Measurements from ENCODE around the gene KCTD16.

KCTD16 gene

GRCh38 chr5:144428326-144428725 lies 257.7 kb downstream of the KCTD16 start (continued):
- TF ChIP-seq ZNF792 (tag by site-specific recombination; IDR thresholded peaks at IDR 0.05) (no peak), ZNF341 (tag by site-specific recombination; IDR thresholded peaks at IDR 0.05; ENCODE audit: low read depth) (no peak), PRDM1 (tag by site-specific recombination; IDR thresholded peaks at IDR 0.05) (no peak), ZNF600 (tag by site-specific recombination; IDR thresholded peaks at IDR 0.05) (no peak), ZNF747 (tag by site-specific recombination; IDR thresholded peaks at IDR 0.05) (no peak), ZNF335 (tag by site-specific recombination; conservative IDR thresholded peaks at IDR 0.05) (no peak)

GRCh38 chr5:144429405-144429804 lies 258.7 kb downstream of the KCTD16 start:
- Histone ChIP-seq H3K4me3 (ENCODE audit: low read depth, low read length) (no peak overlapping the region), H3K9me3 (ENCODE audit: control insufficient read depth, insufficient read depth, low read depth, low read length) (no peaks in the 10 kb centered on the region), H3K36me3 (ENCODE audit: control insufficient read depth in 2 of 2, insufficient read depth in 1 of 2, low read length in 2 of 2) (no peaks in the 10 kb centered on the region), H3K27ac (ENCODE audit: extremely low read depth, low read depth, low read length) (no peak overlapping the region), H3K4me1 (ENCODE audit: control insufficient read depth, insufficient read depth, low read length) (no peaks in the 10 kb centered on the region)
- CTCF ChIA-PET = no interaction called here
- no peak for TF ChIP-seq INSM2 (tag by site-specific recombination; IDR thresholded peaks at IDR 0.05)
- no peak for TF ChIP-seq ZNF792 (tag by site-specific recombination; IDR thresholded peaks at IDR 0.05)
- TF ChIP-seq ZNF140 (tag by site-specific recombination; IDR thresholded peaks at IDR 0.05) = no peak
- no peak for TF ChIP-seq ZNF138 (tag by site-specific recombination; IDR thresholded peaks at IDR 0.05; ENCODE audit: borderline replicate concordance)
- TF ChIP-seq ATF2 (tag by site-specific recombination; IDR thresholded peaks at IDR 0.05; ENCODE audit: low read depth) = no peak
- no peak for TF ChIP-seq ZNF184 (tag by site-specific recombination; IDR thresholded peaks at IDR 0.05)
- no peak for TF ChIP-seq ELK4 (IDR thresholded peaks at IDR 0.05; ENCODE audit: borderline replicate concordance, low read depth, low read length)
- TF ChIP-seq ZNF621 (tag by site-specific recombination; IDR thresholded peaks at IDR 0.05) = no peak
- no peak for TF ChIP-seq ZNF510 (tag by site-specific recombination; IDR thresholded peaks at IDR 0.05; ENCODE audit: insufficient replicate concordance)
- no peak for TF ChIP-seq ZNF624 (tag by site-specific recombination; IDR thresholded peaks at IDR 0.05)
- no peak for TF ChIP-seq ZNF362 (tag by site-specific recombination; IDR thresholded peaks at IDR 0.05)
- no peak for TF ChIP-seq ZNF513 (tag by site-specific recombination; IDR thresholded peaks at IDR 0.05)
- no peak for TF ChIP-seq ZBTB26 (tag by site-specific recombination; optimal IDR thresholded peaks at IDR 0.05)
- TF ChIP-seq ZNF561 (tag by site-specific recombination; IDR thresholded peaks at IDR 0.05; ENCODE audit: borderline replicate concordance) = no peak
- no peak for TF ChIP-seq ZNF701 (tag by site-specific recombination; IDR thresholded peaks at IDR 0.05)
- no peak for TF ChIP-seq ZFP3 (tag by site-specific recombination; IDR thresholded peaks at IDR 0.05; ENCODE audit: low read depth)
- TF ChIP-seq GLIS2 (tag by site-specific recombination; IDR thresholded peaks at IDR 0.05) = no peak
- TF ChIP-seq ZNF2 (tag by site-specific recombination; IDR thresholded peaks at IDR 0.05) = no peak
- no peak for TF ChIP-seq ZNF626 (tag by site-specific recombination; IDR thresholded peaks at IDR 0.05)
- POLR2A ChIA-PET = no interaction called here
